ENCODE data around the gene MMP28. TPM values are rescaled to one million over a fixed set of nuclear protein-coding genes. Genes with fewer than 3 reads are reported as not detected.

The MMP28 gene
- total RNA-seq, 2 donors from 2014 or later = 8.3 to 15.2 TPM

DNA sequence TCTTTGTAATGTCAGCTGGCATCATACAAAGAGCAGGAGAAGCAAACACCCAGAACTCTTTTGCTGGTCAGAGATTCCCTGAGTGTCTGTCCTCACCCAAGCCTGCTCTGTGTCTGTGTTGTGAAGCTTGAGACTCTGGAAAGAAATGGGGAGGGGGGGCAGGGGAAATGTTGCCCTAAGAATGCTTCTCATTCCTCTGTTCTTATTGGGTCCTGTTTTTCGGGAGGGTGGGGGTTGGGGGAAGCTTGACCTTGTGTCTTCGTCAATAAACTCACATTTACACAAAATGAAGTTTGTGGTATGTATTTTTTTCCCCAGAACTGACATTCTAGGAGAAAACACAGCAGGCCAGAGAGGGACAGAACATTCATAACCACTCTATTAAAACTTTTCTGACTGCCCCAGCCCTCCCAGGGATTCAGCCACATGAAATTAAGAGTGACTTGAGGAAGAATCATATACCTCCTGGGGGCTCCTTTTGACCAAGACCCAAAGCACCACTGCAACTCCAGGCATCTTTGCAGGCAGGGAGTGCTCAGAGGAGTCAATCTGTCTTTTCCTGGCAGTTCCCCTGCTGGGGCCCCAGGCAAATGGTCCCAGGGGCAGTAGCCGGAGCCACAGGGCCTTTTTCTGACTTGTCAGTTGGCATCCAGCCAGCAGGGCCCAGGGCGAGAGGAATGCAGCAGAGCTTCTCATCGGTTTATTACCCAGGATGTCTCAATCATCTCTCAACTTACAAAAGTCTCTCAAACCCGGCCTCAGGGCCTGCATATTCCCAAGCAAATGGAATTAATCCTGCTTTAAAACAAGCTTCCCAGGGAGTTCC lies 69.1 kb downstream of the MMP28 start:
- DNase-seq = peak; percentile 50 to 76 (median 60)

GRCh38 chr17:35725802-35726126 lies 69.7 kb downstream of the MMP28 start:
- no peaks in the 10 kb centered on the region for H3K27me3 ChIP-seq
- H3K9me3 ChIP-seq = no peaks in the 10 kb centered on the region
- peak overlapping the region in 1 of 4 donors; percentile 53 for H3K27ac ChIP-seq
- intact Hi-C loops (cut with DNase I) = no loop called here
- ATAC-seq = no peak
- no peak for DNase-seq
- peaks cover 0 to 15% of the 10 kb centered on the region in 2 donors for H3K36me3 ChIP-seq (replicated peaks in 1 of 2; ENCODE audit: insufficient read depth in 1 of 2, low read depth in 2 of 2)
- TF ChIP-seq POLR2A (IDR thresholded peaks at IDR 0.05) (no peak), CTCF (IDR thresholded peaks at IDR 0.05) (no peak)
- H3K4me1 ChIP-seq = peaks cover 17% of the 10 kb centered on the region
- WGBS, 2 donors = 70 to 100% methylated on average over 2 of the region's 2 CpGs
- no peak overlapping the region for H3K4me3 ChIP-seq

More for the DNA sequence above, 69.1 kb downstream of the MMP28 start:
- ATAC-seq = no peak
- WGBS, 2 donors = 40 to 51% methylated on average over 5 to 6 of the region's 6 CpGs
- peak overlapping the region in 3 of 4 donors; percentile 32 to 53 (median 36) for H3K27ac ChIP-seq
- no peaks in the 10 kb centered on the region for H3K9me3 ChIP-seq
- intact Hi-C loops (cut with DNase I) = no loop called here
- no peaks in the 10 kb centered on the region for H3K27me3 ChIP-seq
- H3K4me3 ChIP-seq = no peak overlapping the region
- TF ChIP-seq CTCF (IDR thresholded peaks at IDR 0.05) (no peak), POLR2A (IDR thresholded peaks at IDR 0.05) (no peak)
- H3K4me1 ChIP-seq = peaks cover 23% of the 10 kb centered on the region
- peaks cover 0 to 15% of the 10 kb centered on the region in 2 donors for H3K36me3 ChIP-seq (replicated peaks in 1 of 2; ENCODE audit: insufficient read depth in 1 of 2, low read depth in 2 of 2)

GRCh38 chr17:35725058-35725457 lies 70.4 kb downstream of the MMP28 start:
- ATAC-seq (no peak), DNase-seq (no peak)
- intact Hi-C loops (cut with DNase I) = no loop called here
- H3K9me3 ChIP-seq = no peaks in the 10 kb centered on the region
- H3K27me3 ChIP-seq = no peaks in the 10 kb centered on the region
- H3K4me1 ChIP-seq = peaks cover 15% of the 10 kb centered on the region
- 83 to 85% methylated on average over 4 of the region's 4 CpGs for WGBS, 2 donors
- peaks cover 0 to 15% of the 10 kb centered on the region in 2 donors for H3K36me3 ChIP-seq (replicated peaks in 1 of 2; ENCODE audit: insufficient read depth in 1 of 2, low read depth in 2 of 2)
- H3K4me3 ChIP-seq = no peak overlapping the region
- no peak for TF ChIP-seq POLR2A (IDR thresholded peaks at IDR 0.05)
- no peak for TF ChIP-seq CTCF (IDR thresholded peaks at IDR 0.05)
- no peak overlapping the region for H3K27ac ChIP-seq

GRCh38 chr17:35723735-35724134 lies 71.7 kb downstream of the MMP28 start:
- Histone ChIP-seq H3K27me3 (no peaks in the 10 kb centered on the region), H3K4me3 (no peak overlapping the region), H3K9me3 (no peaks in the 10 kb centered on the region), H3K27ac (no peak overlapping the region), H3K36me3 (replicated peaks in 1 of 2; ENCODE audit: insufficient read depth in 1 of 2, low read depth in 2 of 2) (peaks cover 0 to 15% of the 10 kb centered on the region in 2 donors), H3K4me1 (peaks cover 15% of the 10 kb centered on the region)
- no peak for ATAC-seq
- TF ChIP-seq CTCF (IDR thresholded peaks at IDR 0.05) = no peak
- TF ChIP-seq POLR2A (IDR thresholded peaks at IDR 0.05) = no peak
- WGBS, 2 donors = 95 to 100% methylated on average over 2 of the region's 2 CpGs
- DNase-seq = no peak
- intact Hi-C loops (cut with DNase I) = no loop called here

- Histone ChIP-seq H3K27ac (peak overlapping the region; percentile 57 to 71 (median 65)), H3K4me1 (peaks cover 31% of the 10 kb centered on the region), H3K36me3 (replicated peaks in 1 of 2; ENCODE audit: insufficient read depth in 1 of 2, low read depth in 2 of 2) (no peaks in the 10 kb centered on the region), H3K9me3 (no peaks in the 10 kb centered on the region), H3K27me3 (no peaks in the 10 kb centered on the region), H3K4me3 (no peak overlapping the region)
- DNase-seq (no peak), ATAC-seq (peak; percentile 50)
- TF ChIP-seq CTCF (IDR thresholded peaks at IDR 0.05) = no peak
- no peak for TF ChIP-seq POLR2A (IDR thresholded peaks at IDR 0.05)
- 30 to 35% methylated on average over 2 of the region's 2 CpGs for WGBS, 2 donors
- intact Hi-C loops (cut with DNase I) = no loop called here
Observed at GRCh38 chr17:35717475-35717874, 78.0 kb downstream of the MMP28 start.

Measured in body of pancreas (tissue), 4 donors.